Duodenal mucosa (tissue), 2 donors: ENCODE data around the gene TSEN2.
A peak's percentile ranks its signal among the peaks of the same experiment; 100 is the strongest.
"Not testable (repeated sequence)": the region's sequence is repeated elsewhere in the genome, so short reads cannot be mapped to it uniquely, and the experiment has no call there.

Experiments
- H3K27ac ChIP-seq: one replicate; pipeline ENCODE4 v1.7.0; 2013; ENCODE audit warnings: low read depth, low read length
- H3K27me3 ChIP-seq, 2 donors: one replicate each; pipeline ENCODE4 v1.7.0; 2013; ENCODE audit warnings: low read length in 2 of 2, control low read depth in 1 of 2; ENCODE audit not compliant: insufficient read depth in 2 of 2, control insufficient read depth in 1 of 2
- H3K36me3 ChIP-seq, 2 donors: one replicate each; pipeline ENCODE4 v1.7.0; 2013; ENCODE audit warnings: low read length in 2 of 2, control low read depth in 1 of 2; ENCODE audit not compliant: insufficient read depth in 2 of 2, control insufficient read depth in 1 of 2
- H3K4me1 ChIP-seq, 2 donors: one replicate each; pipeline ENCODE4 v1.7.0; 2013; ENCODE audit warnings: low read length in 2 of 2, control low read depth in 1 of 2; ENCODE audit not compliant: insufficient read depth in 2 of 2, control insufficient read depth in 1 of 2
- H3K4me3 ChIP-seq, 2 donors: one replicate each; pipeline ENCODE4 v1.7.0; 2013; ENCODE audit warnings: low read length in 2 of 2, low read depth in 1 of 2
- H3K9ac ChIP-seq, 2 donors: one replicate each; pipeline ENCODE4 v1.7.0; 2013; ENCODE audit warnings: low read length in 2 of 2, low read depth in 1 of 2
- H3K9me3 ChIP-seq, 2 donors: one replicate each; pipeline ENCODE4 v1.7.0; 2013; ENCODE audit warnings: low read length in 2 of 2, control low read depth in 1 of 2; ENCODE audit not compliant: control insufficient read depth in 1 of 2

TSEN2 gene

DNA sequence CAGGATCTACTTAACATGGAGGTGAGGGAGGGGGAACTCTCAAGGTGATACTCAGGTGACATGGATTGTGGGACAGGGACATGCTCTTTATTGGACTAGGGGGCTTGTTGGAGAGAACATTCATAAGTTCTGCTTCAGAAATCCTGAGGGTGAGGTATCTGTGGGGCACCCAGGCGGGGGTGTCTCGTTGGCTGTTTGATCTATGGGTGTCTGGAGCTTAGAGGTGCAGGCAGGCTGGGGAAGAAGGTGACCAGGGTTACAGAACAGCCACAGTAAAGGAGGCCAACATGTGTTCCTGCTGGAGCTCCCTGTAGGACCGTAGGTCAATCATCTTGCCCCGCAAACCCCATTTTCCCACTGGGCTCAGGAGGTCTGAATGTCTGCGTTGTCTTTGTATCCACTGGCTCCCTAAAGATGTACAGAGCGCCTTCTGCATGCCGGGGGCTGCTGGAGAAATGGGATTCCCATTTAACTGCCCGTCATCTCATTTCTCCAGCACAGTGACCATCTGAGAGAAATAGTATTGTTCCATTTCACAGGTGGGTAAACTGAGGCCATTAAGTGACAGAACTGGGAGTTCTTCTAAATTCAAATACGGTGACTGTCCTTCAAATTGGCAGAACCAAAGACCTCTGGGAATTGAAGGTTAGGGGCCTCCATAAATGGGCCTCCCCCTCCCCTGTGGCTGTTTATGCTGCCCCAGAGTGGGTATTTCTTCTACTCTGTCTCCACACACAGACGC, 40.3 kb upstream of the TSEN2 start:
- no peaks in the 10 kb centered on the region for H3K9me3 ChIP-seq
- peak overlapping the region in 1 of 2 donors; percentile 3 for H3K9ac ChIP-seq
- H3K27ac ChIP-seq: peak overlapping the region; percentile 50
- H3K36me3 ChIP-seq: no peaks in the 10 kb centered on the region
- peaks cover 39 to 43% of the 10 kb centered on the region in 2 donors for H3K4me1 ChIP-seq
- no peaks in the 10 kb centered on the region for H3K27me3 ChIP-seq
- H3K4me3 ChIP-seq: peak overlapping the region in 1 of 2 donors; percentile 9

GRCh38 chr3:12444582-12445471, 39.5 kb upstream of the TSEN2 start:
- H3K4me3 ChIP-seq: peak overlapping the region; percentile 20 to 37
- peaks cover 34 to 35% of the 10 kb centered on the region in 2 donors for H3K4me1 ChIP-seq
- peak overlapping the region; percentile 61 for H3K27ac ChIP-seq
- H3K27me3 ChIP-seq: no peaks in the 10 kb centered on the region
- no peaks in the 10 kb centered on the region for H3K9me3 ChIP-seq
- H3K36me3 ChIP-seq: no peaks in the 10 kb centered on the region
- H3K9ac ChIP-seq: peak overlapping the region; percentile 12 to 59

DNA sequence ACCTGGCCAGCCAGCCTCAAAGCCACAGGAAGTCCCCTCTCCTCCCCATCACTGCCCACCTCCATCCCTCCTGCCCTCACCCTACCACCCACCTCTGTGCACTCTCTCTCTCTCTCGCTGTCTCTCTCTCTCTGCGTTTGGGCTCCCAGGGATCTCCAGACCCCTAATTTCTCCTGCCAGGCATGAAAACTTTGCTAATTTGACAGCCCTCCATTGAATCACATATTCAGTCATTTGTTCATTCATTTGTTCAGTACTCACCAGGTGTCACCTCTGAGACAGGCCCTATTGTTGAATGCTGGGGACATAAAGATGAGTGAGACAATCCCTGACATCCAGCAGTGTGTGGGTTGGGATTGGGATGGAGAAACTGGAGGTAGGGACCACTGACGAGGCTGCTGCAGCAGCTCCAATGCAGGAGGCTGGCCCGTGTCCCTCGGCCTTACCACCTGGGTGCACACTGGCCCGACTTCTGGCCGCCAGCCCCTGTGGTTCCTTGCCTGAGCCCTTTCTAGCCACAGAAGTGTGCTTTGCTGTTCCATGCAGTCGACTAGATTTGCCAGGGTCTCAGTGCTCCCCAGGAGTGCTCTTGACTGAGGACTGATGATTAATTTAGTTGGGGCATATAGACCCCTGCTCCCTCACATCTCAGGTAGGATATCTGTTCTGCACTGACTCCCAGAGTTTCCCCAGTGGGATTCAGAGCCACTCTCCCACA, 38.6 kb upstream of the TSEN2 start:
- no peaks in the 10 kb centered on the region for H3K36me3 ChIP-seq
- peak overlapping the region; percentile 61 for H3K27ac ChIP-seq
- H3K27me3 ChIP-seq: no peaks in the 10 kb centered on the region
- H3K4me3 ChIP-seq: no peak overlapping the region
- H3K4me1 ChIP-seq: peaks cover 31 to 34% of the 10 kb centered on the region in 2 donors
- H3K9me3 ChIP-seq: no peaks in the 10 kb centered on the region
- peak overlapping the region; percentile 32 to 59 for H3K9ac ChIP-seq

DNA sequence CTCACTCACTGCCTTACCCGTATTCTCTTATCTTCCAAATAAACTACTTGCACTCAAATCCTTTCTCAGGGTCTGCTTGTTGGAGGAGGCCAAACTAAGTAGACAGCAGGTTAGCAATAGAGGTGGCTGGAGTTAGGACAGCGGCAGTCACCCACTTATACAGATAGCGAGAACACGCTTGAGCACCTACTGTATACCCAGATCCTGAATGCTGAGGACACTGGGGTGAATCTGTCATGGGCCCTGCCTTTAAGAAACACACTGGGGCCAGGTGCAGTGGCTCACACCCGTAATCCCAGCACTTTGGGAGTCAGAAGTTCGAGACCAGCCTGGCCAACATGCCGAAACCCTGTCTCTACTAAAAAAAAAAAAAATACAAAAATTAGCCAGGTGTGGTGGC, 38.0 kb upstream of the TSEN2 start:
- Histone ChIP-seq H3K4me1 (peaks cover 31 to 34% of the 10 kb centered on the region in 2 donors), H3K27me3 (no peaks in the 10 kb centered on the region), H3K4me3 (no peak overlapping the region), H3K36me3 (no peaks in the 10 kb centered on the region), H3K27ac (no peak overlapping the region), H3K9me3 (no peaks in the 10 kb centered on the region), H3K9ac (no peak overlapping the region)

DNA sequence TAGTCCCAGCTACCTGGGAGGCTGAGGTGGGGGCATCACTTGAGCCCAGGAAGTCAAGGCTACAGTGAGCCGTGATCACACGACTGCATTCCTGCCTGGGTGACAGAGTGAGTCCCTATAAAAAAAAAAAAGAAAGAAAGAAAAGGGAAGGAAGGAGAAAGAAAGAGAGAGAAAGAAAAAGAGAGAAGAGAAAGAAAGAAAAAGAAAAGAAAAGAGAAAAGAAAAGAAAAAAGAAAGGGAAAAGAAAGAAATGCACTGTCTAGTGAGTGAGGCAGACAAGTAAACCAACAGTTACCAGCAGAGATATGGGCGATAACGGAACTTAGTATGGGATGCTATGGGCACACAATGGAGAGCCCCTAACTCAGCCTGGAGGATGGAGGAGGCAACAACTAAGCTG, 37.2 kb upstream of the TSEN2 start:
- H3K4me3 ChIP-seq: no peak overlapping the region

GRCh38 chr3:12448404-12449202, 35.7 kb upstream of the TSEN2 start:
- H3K9me3 ChIP-seq, H3K27ac ChIP-seq, H3K27me3 ChIP-seq, H3K4me3 ChIP-seq, H3K36me3 ChIP-seq, H3K9ac ChIP-seq: not testable (repeated sequence)
- H3K4me1 ChIP-seq: peaks cover 21% of the 10 kb centered on the region in 2 donors

More for the DNA sequence above, 37.2 kb upstream of the TSEN2 start:
- H3K36me3 ChIP-seq: no peaks in the 10 kb centered on the region
- no peaks in the 10 kb centered on the region for H3K9me3 ChIP-seq
- no peaks in the 10 kb centered on the region for H3K27me3 ChIP-seq
- H3K4me1 ChIP-seq: peaks cover 31 to 34% of the 10 kb centered on the region in 2 donors
- H3K27ac ChIP-seq: no peak overlapping the region
- H3K9ac ChIP-seq: no peak overlapping the region

- Histone ChIP-seq H3K36me3 (no peaks in the 10 kb centered on the region), H3K4me1 (peaks cover 11 to 12% of the 10 kb centered on the region in 2 donors), H3K9ac (no peak overlapping the region), H3K27ac (no peak overlapping the region), H3K27me3 (no peaks in the 10 kb centered on the region), H3K4me3 (no peak overlapping the region), H3K9me3 (no peaks in the 10 kb centered on the region)
Measured at GRCh38 chr3:12449889-12450682, 34.2 kb upstream of the TSEN2 start.

DNA sequence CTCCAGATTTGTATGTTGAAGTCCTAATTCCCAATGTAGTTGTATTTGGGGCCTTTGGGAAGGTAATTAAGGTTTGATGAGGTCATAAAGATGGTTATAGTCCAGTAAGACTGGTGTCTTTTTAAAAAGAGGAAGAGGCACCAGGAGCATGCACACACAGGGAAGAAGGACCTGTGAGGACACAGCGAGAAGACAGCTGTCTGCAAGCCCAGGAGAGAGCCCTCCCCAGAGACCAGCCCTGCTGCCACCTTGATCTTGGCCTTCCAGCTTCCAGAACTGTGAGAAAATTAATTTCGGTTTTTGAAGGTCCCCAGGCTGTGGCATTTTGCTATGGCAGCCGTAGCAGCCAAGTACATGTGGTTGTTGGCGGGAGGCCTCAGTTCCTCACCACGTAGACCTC, 32.8 kb upstream of the TSEN2 start:
- H3K36me3 ChIP-seq: no peaks in the 10 kb centered on the region
- no peaks in the 10 kb centered on the region for H3K4me1 ChIP-seq
- no peaks in the 10 kb centered on the region for H3K9me3 ChIP-seq
- no peak overlapping the region for H3K27ac ChIP-seq
- H3K27me3 ChIP-seq: no peaks in the 10 kb centered on the region
- H3K9ac ChIP-seq: no peak overlapping the region
- no peak overlapping the region for H3K4me3 ChIP-seq

GRCh38 chr3:12451960-12452359, 32.3 kb upstream of the TSEN2 start:
- no peak overlapping the region for H3K27ac ChIP-seq
- H3K27me3 ChIP-seq: no peaks in the 10 kb centered on the region
- no peaks in the 10 kb centered on the region for H3K4me1 ChIP-seq
- H3K9me3 ChIP-seq: no peaks in the 10 kb centered on the region
- no peak overlapping the region for H3K9ac ChIP-seq
- no peaks in the 10 kb centered on the region for H3K36me3 ChIP-seq
- H3K4me3 ChIP-seq: no peak overlapping the region
